ENCODE measurements around the gene DACH1.

- TF ChIP-seq NR2C2 (CRISPR knock-in tag; IDR thresholded peaks at IDR 0.05) = no peak
- TF ChIP-seq, protein P1, sequence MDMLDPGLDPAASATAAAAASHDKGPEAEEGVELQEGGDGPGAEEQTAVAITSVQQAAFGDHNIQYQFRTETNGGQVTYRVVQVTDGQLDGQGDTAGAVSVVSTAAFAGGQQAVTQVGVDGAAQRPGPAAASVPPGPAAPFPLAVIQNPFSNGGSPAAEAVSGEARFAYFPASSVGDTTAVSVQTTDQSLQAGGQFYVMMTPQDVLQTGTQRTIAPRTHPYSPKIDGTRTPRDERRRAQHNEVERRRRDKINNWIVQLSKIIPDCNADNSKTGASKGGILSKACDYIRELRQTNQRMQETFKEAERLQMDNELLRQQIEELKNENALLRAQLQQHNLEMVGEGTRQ (CRISPR knock-in tag; IDR thresholded peaks at IDR 0.05) = no peak
- no peak for TF ChIP-seq CTCF (IDR thresholded peaks at IDR 0.05)
- no peak for TF ChIP-seq KAT7 (CRISPR knock-in tag; IDR thresholded peaks at IDR 0.05; ENCODE audit: borderline replicate concordance)
- TF ChIP-seq, protein P2, sequence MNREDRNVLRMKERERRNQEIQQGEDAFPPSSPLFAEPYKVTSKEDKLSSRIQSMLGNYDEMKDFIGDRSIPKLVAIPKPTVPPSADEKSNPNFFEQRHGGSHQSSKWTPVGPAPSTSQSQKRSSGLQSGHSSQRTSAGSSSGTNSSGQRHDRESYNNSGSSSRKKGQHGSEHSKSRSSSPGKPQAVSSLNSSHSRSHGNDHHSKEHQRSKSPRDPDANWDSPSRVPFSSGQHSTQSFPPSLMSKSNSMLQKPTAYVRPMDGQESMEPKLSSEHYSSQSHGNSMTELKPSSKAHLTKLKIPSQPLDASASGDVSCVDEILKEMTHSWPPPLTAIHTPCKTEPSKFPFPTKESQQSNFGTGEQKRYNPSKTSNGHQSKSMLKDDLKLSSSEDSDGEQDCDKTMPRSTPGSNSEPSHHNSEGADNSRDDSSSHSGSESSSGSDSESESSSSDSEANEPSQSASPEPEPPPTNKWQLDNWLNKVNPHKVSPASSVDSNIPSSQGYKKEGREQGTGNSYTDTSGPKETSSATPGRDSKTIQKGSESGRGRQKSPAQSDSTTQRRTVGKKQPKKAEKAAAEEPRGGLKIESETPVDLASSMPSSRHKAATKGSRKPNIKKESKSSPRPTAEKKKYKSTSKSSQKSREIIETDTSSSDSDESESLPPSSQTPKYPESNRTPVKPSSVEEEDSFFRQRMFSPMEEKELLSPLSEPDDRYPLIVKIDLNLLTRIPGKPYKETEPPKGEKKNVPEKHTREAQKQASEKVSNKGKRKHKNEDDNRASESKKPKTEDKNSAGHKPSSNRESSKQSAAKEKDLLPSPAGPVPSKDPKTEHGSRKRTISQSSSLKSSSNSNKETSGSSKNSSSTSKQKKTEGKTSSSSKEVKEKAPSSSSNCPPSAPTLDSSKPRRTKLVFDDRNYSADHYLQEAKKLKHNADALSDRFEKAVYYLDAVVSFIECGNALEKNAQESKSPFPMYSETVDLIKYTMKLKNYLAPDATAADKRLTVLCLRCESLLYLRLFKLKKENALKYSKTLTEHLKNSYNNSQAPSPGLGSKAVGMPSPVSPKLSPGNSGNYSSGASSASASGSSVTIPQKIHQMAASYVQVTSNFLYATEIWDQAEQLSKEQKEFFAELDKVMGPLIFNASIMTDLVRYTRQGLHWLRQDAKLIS (CRISPR knock-in tag; IDR thresholded peaks at IDR 0.05; ENCODE audit: borderline replicate concordance) = no peak
- no peak for TF ChIP-seq ATF6 (CRISPR knock-in tag; IDR thresholded peaks at IDR 0.05)
- no peak for TF ChIP-seq MLX (CRISPR knock-in tag; IDR thresholded peaks at IDR 0.05)
- TF ChIP-seq, protein P3, sequence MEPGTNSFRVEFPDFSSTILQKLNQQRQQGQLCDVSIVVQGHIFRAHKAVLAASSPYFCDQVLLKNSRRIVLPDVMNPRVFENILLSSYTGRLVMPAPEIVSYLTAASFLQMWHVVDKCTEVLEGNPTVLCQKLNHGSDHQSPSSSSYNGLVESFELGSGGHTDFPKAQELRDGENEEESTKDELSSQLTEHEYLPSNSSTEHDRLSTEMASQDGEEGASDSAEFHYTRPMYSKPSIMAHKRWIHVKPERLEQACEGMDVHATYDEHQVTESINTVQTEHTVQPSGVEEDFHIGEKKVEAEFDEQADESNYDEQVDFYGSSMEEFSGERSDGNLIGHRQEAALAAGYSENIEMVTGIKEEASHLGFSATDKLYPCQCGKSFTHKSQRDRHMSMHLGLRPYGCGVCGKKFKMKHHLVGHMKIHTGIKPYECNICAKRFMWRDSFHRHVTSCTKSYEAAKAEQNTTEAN (CRISPR knock-in tag; IDR thresholded peaks at IDR 0.05) = no peak
- no peak for TF ChIP-seq RELA (CRISPR knock-in tag; IDR thresholded peaks at IDR 0.05; ENCODE audit: borderline replicate concordance)
These were observed 79.6 kb downstream of the DACH1 start for GRCh38 chr13:71787414-71787813.
